Chondrocyte (in vitro differentiated cells): Measurements from ENCODE around the gene PDHB. TPM values are rescaled to one million over a fixed set of nuclear protein-coding genes. Genes with fewer than 3 reads are reported as not detected.

Source experiments
- DNase-seq: peaks from one replicate; pipeline ENCODE4 v3.0.0; 2021; ENCODE audit warnings: mixed read lengths, low spot score
- H3K27ac Mint-ChIP-seq: one replicate; pipeline ENCODE4 v1.8.0; 2021; ENCODE audit warnings: mild to moderate bottlenecking, moderate library complexity, mixed read lengths; ENCODE audit not compliant: unreplicated experiment
- H3K27me3 Mint-ChIP-seq: 2 replicates; pipeline ENCODE4 v1.8.0; 2021; ENCODE audit warnings: low read depth, mixed read lengths
- H3K36me3 Mint-ChIP-seq: 2 replicates; pipeline ENCODE4 v1.8.0; 2021; ENCODE audit warnings: low read depth, mixed read lengths
- H3K4me1 Mint-ChIP-seq: 2 replicates; pipeline ENCODE4 v1.8.0; 2021; ENCODE audit warnings: low read depth, mild to moderate bottlenecking, mixed read lengths
- H3K4me3 Mint-ChIP-seq: one replicate; pipeline ENCODE4 v1.8.0; 2021; ENCODE audit warnings: mild to moderate bottlenecking, moderate library complexity, mixed read lengths; ENCODE audit not compliant: unreplicated experiment
- H3K9me3 Mint-ChIP-seq: 2 replicates; pipeline ENCODE4 v1.8.0; 2021; ENCODE audit warnings: low read depth, mixed read lengths
- total RNA-seq: library from RNA; stranded (reverse); gene quantifications from 3 replicates; pipeline ENCODE4 v1.2.1, GENCODE V29; 2021
- TF ChIP-seq, protein P1 (sequence below): fragments of 200-600 bp; sonication (generic); IDR thresholded peaks from 2 replicates; pipeline ENCODE4 v1.5.0; 2021; ENCODE audit warnings: antibody characterized with exemption, mild to moderate bottlenecking, moderate library complexity

Gene PDHB
- total RNA-seq, 1 donor from 2014 or later = 84.7 TPM

DNA sequence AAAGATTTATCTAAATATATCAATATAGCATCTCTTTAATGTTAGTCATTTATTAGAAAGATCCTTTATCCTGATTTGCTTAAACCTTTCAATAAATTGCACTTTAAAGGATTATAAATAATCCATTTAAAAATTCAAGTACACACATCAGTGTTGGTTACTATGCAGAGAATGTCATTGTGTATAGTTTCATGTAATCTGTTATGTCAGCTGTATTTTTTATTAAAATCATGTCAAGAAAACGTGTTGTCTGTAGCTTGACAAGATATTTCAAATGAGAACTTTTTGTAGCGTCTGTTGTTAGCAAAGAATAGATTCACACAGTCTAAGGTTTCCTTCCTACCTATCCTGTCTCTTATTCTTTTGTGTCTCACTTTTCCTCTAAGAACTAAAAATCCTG is 7.8 kb downstream of the PDHB start:
- no peak overlapping the region for H3K27ac Mint-ChIP-seq
- H3K4me3 Mint-ChIP-seq = no peak overlapping the region
- H3K36me3 Mint-ChIP-seq = peaks cover 42% of the 10 kb centered on the region
- DNase-seq = no peak
- H3K27me3 Mint-ChIP-seq = no peaks in the 10 kb centered on the region
- peaks cover 12% of the 10 kb centered on the region for H3K4me1 Mint-ChIP-seq
- H3K9me3 Mint-ChIP-seq = no peaks in the 10 kb centered on the region
- TF ChIP-seq, protein P1, sequence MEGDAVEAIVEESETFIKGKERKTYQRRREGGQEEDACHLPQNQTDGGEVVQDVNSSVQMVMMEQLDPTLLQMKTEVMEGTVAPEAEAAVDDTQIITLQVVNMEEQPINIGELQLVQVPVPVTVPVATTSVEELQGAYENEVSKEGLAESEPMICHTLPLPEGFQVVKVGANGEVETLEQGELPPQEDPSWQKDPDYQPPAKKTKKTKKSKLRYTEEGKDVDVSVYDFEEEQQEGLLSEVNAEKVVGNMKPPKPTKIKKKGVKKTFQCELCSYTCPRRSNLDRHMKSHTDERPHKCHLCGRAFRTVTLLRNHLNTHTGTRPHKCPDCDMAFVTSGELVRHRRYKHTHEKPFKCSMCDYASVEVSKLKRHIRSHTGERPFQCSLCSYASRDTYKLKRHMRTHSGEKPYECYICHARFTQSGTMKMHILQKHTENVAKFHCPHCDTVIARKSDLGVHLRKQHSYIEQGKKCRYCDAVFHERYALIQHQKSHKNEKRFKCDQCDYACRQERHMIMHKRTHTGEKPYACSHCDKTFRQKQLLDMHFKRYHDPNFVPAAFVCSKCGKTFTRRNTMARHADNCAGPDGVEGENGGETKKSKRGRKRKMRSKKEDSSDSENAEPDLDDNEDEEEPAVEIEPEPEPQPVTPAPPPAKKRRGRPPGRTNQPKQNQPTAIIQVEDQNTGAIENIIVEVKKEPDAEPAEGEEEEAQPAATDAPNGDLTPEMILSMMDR = no peak

DNA sequence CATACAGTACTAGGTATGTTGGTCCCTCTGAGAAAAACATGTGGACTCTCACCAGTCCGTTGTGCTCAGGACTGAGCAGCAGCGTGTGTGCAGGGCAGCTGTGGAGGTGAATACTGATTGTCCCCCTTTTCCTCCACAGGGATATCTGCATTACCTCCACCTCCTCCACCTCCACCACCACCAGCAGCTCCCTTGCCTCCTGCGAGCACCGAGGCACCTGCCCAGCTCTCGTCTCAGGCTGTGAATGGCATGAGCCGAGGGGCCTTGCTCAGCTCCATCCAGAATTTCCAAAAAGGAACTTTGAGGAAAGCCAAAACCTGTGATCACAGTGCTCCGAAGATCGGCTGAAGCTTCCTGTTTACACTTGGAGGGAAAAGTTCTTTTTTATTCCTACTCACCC is 9.0 kb downstream of the PDHB start:
- TF ChIP-seq, protein P1 = no peak
- H3K4me1 Mint-ChIP-seq = peaks cover 21% of the 10 kb centered on the region
- H3K9me3 Mint-ChIP-seq = no peaks in the 10 kb centered on the region
- H3K27me3 Mint-ChIP-seq = no peaks in the 10 kb centered on the region
- H3K4me3 Mint-ChIP-seq = no peak overlapping the region
- no peak for DNase-seq
- no peak overlapping the region for H3K27ac Mint-ChIP-seq
- peaks cover 37% of the 10 kb centered on the region for H3K36me3 Mint-ChIP-seq

DNA sequence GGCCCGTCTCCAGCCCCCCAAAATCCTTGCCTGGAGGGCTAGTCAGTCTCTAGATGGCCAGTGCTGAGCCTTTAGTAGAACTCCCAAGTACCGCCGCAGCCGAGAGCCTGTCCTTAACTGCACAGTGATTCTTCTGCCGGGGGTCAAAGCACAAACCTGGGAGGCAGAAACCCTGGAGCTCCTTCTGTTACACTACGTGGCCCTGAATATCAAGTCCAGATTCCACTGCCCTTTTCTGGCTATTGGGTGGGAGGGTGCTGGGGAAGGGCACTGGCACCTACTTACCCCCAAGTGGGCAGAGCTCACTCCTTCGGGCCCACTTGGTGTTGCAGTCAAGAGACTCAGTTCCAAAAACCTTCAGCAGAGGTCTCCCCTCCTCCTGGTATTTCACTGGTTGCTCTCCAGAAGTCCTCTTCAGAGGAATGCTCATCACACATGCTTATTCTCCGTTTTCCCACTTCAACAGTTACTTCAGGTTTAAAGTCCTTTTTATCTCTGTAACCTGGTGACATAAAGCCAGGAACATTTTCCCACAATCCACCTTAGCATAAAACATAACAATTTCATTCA is 10.8 kb downstream of the PDHB start:
- no peak for DNase-seq

DNA sequence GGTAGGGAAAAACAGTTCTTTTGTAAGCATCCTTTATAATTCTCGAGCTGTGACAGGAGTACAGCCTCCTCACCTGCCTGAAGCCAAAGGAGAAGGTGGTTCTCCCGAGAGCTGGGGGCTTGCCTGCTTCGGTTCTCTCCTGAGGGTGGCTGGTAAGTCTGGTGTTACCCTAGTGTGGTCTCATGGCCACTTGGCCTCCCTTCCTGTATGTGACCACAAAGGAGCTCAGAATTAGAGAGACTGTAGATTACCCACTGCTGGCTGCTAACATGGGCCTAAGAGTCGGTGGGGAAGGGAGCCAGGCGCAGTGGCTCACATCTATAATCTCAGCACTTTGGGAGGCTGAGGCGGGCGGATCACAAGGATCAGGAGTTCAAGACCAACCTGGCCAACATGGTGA is 12.6 kb downstream of the PDHB start:
- Mint-ChIP-seq H3K4me3 (no peak overlapping the region), H3K36me3 (peaks cover 18% of the 10 kb centered on the region), H3K9me3 (no peaks in the 10 kb centered on the region), H3K27me3 (no peaks in the 10 kb centered on the region), H3K4me1 (peaks cover 13% of the 10 kb centered on the region), H3K27ac (peak overlapping the region; percentile 22)
- DNase-seq = no peak
- TF ChIP-seq, protein P1 = no peak

More for the DNA sequence above, 10.8 kb downstream of the PDHB start:
- Mint-ChIP-seq H3K36me3 (peaks cover 22% of the 10 kb centered on the region), H3K27me3 (no peaks in the 10 kb centered on the region), H3K9me3 (no peaks in the 10 kb centered on the region), H3K27ac (peak overlapping the region; percentile 62), H3K4me3 (no peak overlapping the region), H3K4me1 (peaks cover 15% of the 10 kb centered on the region)
- TF ChIP-seq, protein P1 = peak; percentile 57

DNA sequence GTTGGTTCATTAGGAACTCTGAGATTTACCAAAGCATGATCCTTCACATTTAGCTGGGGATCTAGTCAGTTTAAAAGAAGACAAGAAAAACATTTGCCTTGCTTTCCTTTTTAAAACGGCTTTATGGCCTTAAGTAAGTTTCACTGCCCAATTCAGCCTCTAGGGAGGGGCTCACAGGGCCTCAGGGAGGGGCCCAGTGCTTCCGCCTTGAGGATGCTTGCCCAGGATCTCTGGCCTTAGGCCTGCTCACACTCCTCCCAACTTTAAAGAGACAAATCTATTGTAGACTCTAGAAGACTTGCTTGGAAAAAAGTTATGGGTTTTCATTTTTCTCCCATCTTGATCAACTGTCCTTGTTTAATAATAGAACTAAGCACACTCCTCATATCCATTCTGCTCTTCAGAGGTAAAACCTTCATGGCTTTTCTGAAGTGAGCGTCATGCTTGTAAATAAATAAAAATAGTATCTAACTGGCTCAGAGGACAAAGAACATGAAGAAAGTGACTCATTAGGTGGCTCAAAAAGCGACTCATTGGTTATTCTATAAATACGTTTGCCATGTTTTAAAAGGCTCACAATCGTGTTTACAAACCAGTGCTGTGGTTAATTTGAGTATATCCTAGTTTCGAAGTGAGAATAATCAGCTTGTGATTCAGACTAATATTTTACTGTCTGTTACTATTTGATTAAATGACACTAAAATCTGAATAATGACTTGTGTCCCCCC is 13.7 kb downstream of the PDHB start:
- H3K27ac Mint-ChIP-seq = no peak overlapping the region
- H3K4me1 Mint-ChIP-seq = peaks cover 13% of the 10 kb centered on the region
- H3K27me3 Mint-ChIP-seq = no peaks in the 10 kb centered on the region
- H3K4me3 Mint-ChIP-seq = no peak overlapping the region
- H3K36me3 Mint-ChIP-seq = peaks cover 12% of the 10 kb centered on the region
- DNase-seq = no peak
- H3K9me3 Mint-ChIP-seq = no peaks in the 10 kb centered on the region
- TF ChIP-seq, protein P1 = peak; percentile 10
